Esophagus squamous epithelium (tissue), 4 donors: Measurements from ENCODE around the gene STOML1.

Experiments used
- POLR2A ChIP-seq, 4 donors: fragments of 450-650 bp; IDR thresholded peaks; one replicate each; pipeline ENCODE4 v1.6.1; 2017; ENCODE audit warnings: antibody characterized with exemption in 4 of 4, mild to moderate bottlenecking in 4 of 4, moderate library complexity in 3 of 4
- TF ChIP-seq, protein P1 (sequence below), 6 experiments: fragments of 450-650 bp in 4 of 6; fragments of 200-600 bp in 2 of 6; sonication (generic) in 2 of 6; IDR thresholded peaks; one replicate each; pipeline ENCODE4 v1.5.1; 2016 to 2019; ENCODE audit warnings: antibody characterized with exemption in 6 of 6, mild to moderate bottlenecking in 4 of 6, moderate library complexity in 4 of 6

DNA sequence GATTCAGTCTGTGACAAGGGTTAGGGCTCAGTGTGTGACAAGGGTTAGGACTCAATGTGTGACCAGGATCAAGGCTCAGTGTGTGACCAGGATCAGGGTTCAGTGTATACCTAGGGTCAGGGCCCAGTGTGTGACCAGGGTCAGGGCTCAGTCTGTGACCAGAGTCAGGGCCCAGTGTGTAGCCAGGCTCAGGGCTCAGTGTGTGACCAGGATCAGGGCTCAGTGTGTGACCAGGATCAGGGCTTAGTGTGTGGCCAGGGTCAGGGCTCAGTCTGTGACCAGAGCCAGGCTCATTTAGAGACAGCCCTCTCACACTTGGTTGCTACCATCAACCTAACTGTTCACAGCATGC is 41.6 kb downstream of the STOML1 start:
- TF ChIP-seq, protein P1, sequence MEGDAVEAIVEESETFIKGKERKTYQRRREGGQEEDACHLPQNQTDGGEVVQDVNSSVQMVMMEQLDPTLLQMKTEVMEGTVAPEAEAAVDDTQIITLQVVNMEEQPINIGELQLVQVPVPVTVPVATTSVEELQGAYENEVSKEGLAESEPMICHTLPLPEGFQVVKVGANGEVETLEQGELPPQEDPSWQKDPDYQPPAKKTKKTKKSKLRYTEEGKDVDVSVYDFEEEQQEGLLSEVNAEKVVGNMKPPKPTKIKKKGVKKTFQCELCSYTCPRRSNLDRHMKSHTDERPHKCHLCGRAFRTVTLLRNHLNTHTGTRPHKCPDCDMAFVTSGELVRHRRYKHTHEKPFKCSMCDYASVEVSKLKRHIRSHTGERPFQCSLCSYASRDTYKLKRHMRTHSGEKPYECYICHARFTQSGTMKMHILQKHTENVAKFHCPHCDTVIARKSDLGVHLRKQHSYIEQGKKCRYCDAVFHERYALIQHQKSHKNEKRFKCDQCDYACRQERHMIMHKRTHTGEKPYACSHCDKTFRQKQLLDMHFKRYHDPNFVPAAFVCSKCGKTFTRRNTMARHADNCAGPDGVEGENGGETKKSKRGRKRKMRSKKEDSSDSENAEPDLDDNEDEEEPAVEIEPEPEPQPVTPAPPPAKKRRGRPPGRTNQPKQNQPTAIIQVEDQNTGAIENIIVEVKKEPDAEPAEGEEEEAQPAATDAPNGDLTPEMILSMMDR (IDR thresholded peaks at IDR 0.05) = no peak
- TF ChIP-seq POLR2A (IDR thresholded peaks at IDR 0.05) = no peak
